Fibroblast of peridontal ligament (primary cell): ENCODE results near the gene PAFAH1B2.
"Not testable (repeated sequence)": the region's sequence is repeated elsewhere in the genome, so short reads cannot be mapped to it uniquely, and the experiment has no call there.

ENCODE experiments used
- DNase-seq: peaks from one replicate; pipeline ENCODE4 v3.0.0-alpha.2; 2010; ENCODE audit errors: extremely low read depth

PAFAH1B2 gene

GRCh38 chr11:117127171-117127901, 16.8 kb upstream of the PAFAH1B2 start:
- no peak for DNase-seq

- no peak for DNase-seq
These were observed 15.8 kb upstream of the PAFAH1B2 start for GRCh38 chr11:117128289-117128688.

GRCh38 chr11:117130396-117130795, 13.7 kb upstream of the PAFAH1B2 start:
- not testable (repeated sequence) for DNase-seq

GRCh38 chr11:117130879-117131278, 13.2 kb upstream of the PAFAH1B2 start:
- no peak for DNase-seq

- no peak for DNase-seq
These were observed 9.7 kb upstream of the PAFAH1B2 start for GRCh38 chr11:117134431-117134830.

- DNase-seq = not testable (repeated sequence)
These were observed 9.1 kb upstream of the PAFAH1B2 start for GRCh38 chr11:117134979-117135378.

- DNase-seq = not testable (repeated sequence)
These were observed 6.6 kb upstream of the PAFAH1B2 start for GRCh38 chr11:117137223-117138086.

- DNase-seq = peak; percentile 58
These were observed 697 bp upstream of the PAFAH1B2 start for GRCh38 chr11:117143390-117143789.

- peak; percentile 68 for DNase-seq
These were observed 648 bp downstream of the PAFAH1B2 start for GRCh38 chr11:117144477-117145392.

GRCh38 chr11:117145393-117145761, 1.3 kb downstream of the PAFAH1B2 start:
- DNase-seq = peak; percentile 49

GRCh38 chr11:117146521-117146920, 2.4 kb downstream of the PAFAH1B2 start:
- DNase-seq = peak; percentile 15

- DNase-seq = no peak
These were observed 8.0 kb downstream of the PAFAH1B2 start for GRCh38 chr11:117152066-117152465.

- DNase-seq = no peak
These were observed 10.4 kb downstream of the PAFAH1B2 start for GRCh38 chr11:117154468-117154867.

- DNase-seq = no peak
These were observed 13.4 kb downstream of the PAFAH1B2 start for GRCh38 chr11:117157507-117157906.

GRCh38 chr11:117159892-117160291, 15.8 kb downstream of the PAFAH1B2 start:
- no peak for DNase-seq

GRCh38 chr11:117160826-117161225, 16.7 kb downstream of the PAFAH1B2 start:
- no peak for DNase-seq

GRCh38 chr11:117166491-117166890, 22.4 kb downstream of the PAFAH1B2 start:
- peak; percentile 29 for DNase-seq

- no peak for DNase-seq
These were observed 25.6 kb downstream of the PAFAH1B2 start for GRCh38 chr11:117169736-117170135.

GRCh38 chr11:117170210-117170609, 26.1 kb downstream of the PAFAH1B2 start:
- no peak for DNase-seq

GRCh38 chr11:117171007-117171403, 26.9 kb downstream of the PAFAH1B2 start:
- no peak for DNase-seq

- DNase-seq = no peak
These were observed 27.4 kb downstream of the PAFAH1B2 start for GRCh38 chr11:117171404-117172061.
